Fibroblast of lung (primary cell): Measurements from ENCODE around the gene CCDC92. TPM values are rescaled to one million over a fixed set of nuclear protein-coding genes. Genes with fewer than 3 reads are reported as not detected.

Experiments used
- DNase-seq, 2 donors: peaks; one replicate each; pipeline versions ENCODE4 v3.0.0 to v3.0.0-alpha.2; 2010; ENCODE audit warnings: low read depth in 2 of 2
- H2AFZ ChIP-seq: 2 replicates; pipeline ENCODE4 v1.5.1; 2012; ENCODE audit warnings: low read length, control low read depth, inconsistent platforms
- H3K27ac ChIP-seq: 2 replicates; pipeline ENCODE4 v1.5.1; 2011; ENCODE audit warnings: low read length, control low read depth; ENCODE audit not compliant: insufficient read depth
- H3K27me3 ChIP-seq: 2 replicates; pipeline ENCODE4 v1.5.1; 2011; ENCODE audit warnings: mild to moderate bottlenecking, low read length; ENCODE audit not compliant: control insufficient read depth, insufficient read depth
- H3K36me3 ChIP-seq: 2 replicates; pipeline ENCODE4 v1.5.1; 2011; ENCODE audit warnings: low read length; ENCODE audit not compliant: control insufficient read depth, insufficient read depth
- H3K4me1 ChIP-seq: 2 replicates; pipeline ENCODE4 v1.5.1; 2011; ENCODE audit warnings: low read length; ENCODE audit not compliant: control insufficient read depth, insufficient read depth; ENCODE audit errors: extremely low read depth
- H3K4me2 ChIP-seq: 2 replicates; pipeline ENCODE4 v1.5.1; 2011; ENCODE audit warnings: low read length, control low read depth; ENCODE audit not compliant: insufficient read depth; ENCODE audit errors: extremely low read depth
- H3K4me3 ChIP-seq, 4 experiments: fragments of 200-600 bp in 1 of 4; sonication (generic) in 1 of 4; replicated peaks in 1 of 4; 2 replicates each; pipeline ENCODE4 v1.5.1; 2011 to 2016; ENCODE audit warnings: low read length in 4 of 4, low read depth in 3 of 4, mild to moderate bottlenecking in 3 of 4, control low read depth in 2 of 4, inconsistent platforms in 1 of 4, mixed read lengths in 1 of 4; ENCODE audit not compliant: insufficient read depth in 1 of 4; ENCODE audit errors: control extremely low read depth in 1 of 4
- H3K79me2 ChIP-seq: 2 replicates; pipeline ENCODE4 v1.5.1; 2012; ENCODE audit warnings: mild to moderate bottlenecking, low read length, inconsistent platforms; ENCODE audit not compliant: control insufficient read depth, insufficient read depth
- H3K9ac ChIP-seq: 2 replicates; pipeline ENCODE4 v1.5.1; 2011; ENCODE audit warnings: mild to moderate bottlenecking, low read length, control low read depth; ENCODE audit not compliant: insufficient read depth
- H3K9me3 ChIP-seq: 2 replicates; pipeline ENCODE4 v1.5.1; 2012; ENCODE audit warnings: low read depth, low read length; ENCODE audit not compliant: control insufficient read depth, insufficient read depth
- H4K20me1 ChIP-seq: 2 replicates; pipeline ENCODE4 v1.5.1; 2011; ENCODE audit warnings: low read length; ENCODE audit not compliant: control insufficient read depth, insufficient read depth; ENCODE audit errors: extremely low read depth
- EZH2 ChIP-seq: IDR thresholded peaks from 2 replicates; pipeline ENCODE4 v1.5.1; 2012; ENCODE audit warnings: low read length, control low read depth, mild to moderate bottlenecking; ENCODE audit errors: missing control alignments
- polyA plus RNA-seq, 2 donors: library from polyadenylated mRNA; depleted of rRNA in 1 of 2; stranded (reverse) in 1 of 2; unstranded in 1 of 2; fragments of >200 nt; gene quantifications; 2 replicates each; pipeline ENCODE4 v1.2.1, GENCODE V29; 2011 to 2012; ENCODE audit warnings: missing spikeins in 1 of 2
- total RNA-seq: library from RNA; depleted of rRNA; stranded (reverse); fragments of >200 nt; gene quantifications from 2 replicates; pipeline ENCODE4 v1.2.1, GENCODE V29; 2014
- TF ChIP-seq, protein P1 (sequence below), 2 donors: IDR thresholded peaks in 1 of 2; conservative IDR thresholded peaks in 1 of 2; 1 replicate in 1 of 2; 2 replicates in 1 of 2; pipeline ENCODE4 v1.5.1; 2011 to 2012; ENCODE audit warnings: low read length in 2 of 2, control low read depth in 1 of 2, inconsistent platforms in 1 of 2, low read depth in 1 of 2, mild to moderate bottlenecking in 1 of 2

The CCDC92 gene
- total and polyA plus RNA-seq, 2 donors (not counting 1 experiment from before 2014, with no cell fraction given) = 13.2 to 42.3 TPM

DNA sequence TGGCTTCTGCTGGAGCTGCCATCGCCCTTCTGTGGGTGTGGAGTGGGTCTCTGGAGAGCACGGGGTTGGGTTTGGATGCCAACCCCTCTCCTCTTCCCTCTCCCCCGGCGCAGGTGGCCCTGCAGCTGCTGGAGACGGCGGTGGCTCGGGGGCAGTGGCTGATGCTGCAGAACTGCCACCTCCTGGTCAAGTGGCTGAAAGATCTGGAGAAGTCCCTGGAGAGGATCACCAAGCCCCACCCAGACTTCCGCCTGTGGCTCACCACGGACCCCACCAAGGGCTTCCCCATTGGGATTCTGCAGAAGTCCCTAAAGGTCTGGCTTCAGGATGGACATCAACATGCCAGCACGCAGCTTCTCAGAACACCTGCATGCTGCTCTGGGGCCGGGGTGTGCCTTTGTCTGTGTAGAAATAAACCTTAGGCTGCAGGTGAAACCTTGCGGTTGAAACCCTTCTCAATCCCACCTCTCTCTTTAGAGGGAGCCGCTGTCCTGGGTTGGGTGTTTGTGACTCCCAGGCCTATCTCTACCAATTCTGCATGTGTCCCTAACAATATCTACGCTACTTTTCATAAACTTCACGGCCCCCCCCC, 44.3 kb downstream of the CCDC92 start:
- H3K4me1 ChIP-seq = no peaks in the 10 kb centered on the region
- no peaks in the 10 kb centered on the region for H3K79me2 ChIP-seq
- no peak overlapping the region for H2AFZ ChIP-seq
- H3K4me2 ChIP-seq = no peak overlapping the region
- H3K9me3 ChIP-seq = no peaks in the 10 kb centered on the region
- no peaks in the 10 kb centered on the region for H4K20me1 ChIP-seq
- TF ChIP-seq, protein P1, sequence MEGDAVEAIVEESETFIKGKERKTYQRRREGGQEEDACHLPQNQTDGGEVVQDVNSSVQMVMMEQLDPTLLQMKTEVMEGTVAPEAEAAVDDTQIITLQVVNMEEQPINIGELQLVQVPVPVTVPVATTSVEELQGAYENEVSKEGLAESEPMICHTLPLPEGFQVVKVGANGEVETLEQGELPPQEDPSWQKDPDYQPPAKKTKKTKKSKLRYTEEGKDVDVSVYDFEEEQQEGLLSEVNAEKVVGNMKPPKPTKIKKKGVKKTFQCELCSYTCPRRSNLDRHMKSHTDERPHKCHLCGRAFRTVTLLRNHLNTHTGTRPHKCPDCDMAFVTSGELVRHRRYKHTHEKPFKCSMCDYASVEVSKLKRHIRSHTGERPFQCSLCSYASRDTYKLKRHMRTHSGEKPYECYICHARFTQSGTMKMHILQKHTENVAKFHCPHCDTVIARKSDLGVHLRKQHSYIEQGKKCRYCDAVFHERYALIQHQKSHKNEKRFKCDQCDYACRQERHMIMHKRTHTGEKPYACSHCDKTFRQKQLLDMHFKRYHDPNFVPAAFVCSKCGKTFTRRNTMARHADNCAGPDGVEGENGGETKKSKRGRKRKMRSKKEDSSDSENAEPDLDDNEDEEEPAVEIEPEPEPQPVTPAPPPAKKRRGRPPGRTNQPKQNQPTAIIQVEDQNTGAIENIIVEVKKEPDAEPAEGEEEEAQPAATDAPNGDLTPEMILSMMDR (conservative IDR thresholded peaks at IDR 0.05 in 1 of 2, IDR thresholded peaks at IDR 0.05 in 1 of 2; ENCODE audit: low read depth in 1 of 2, low read length in 2 of 2) = no peak
- TF ChIP-seq EZH2 = no peak
- DNase-seq = no peak
- no peak overlapping the region for H3K4me3 ChIP-seq
- H3K27ac ChIP-seq = no peak overlapping the region
- no peaks in the 10 kb centered on the region for H3K36me3 ChIP-seq
- no peak overlapping the region for H3K9ac ChIP-seq
- no peaks in the 10 kb centered on the region for H3K27me3 ChIP-seq

GRCh38 chr12:123924539-123924938, 48.1 kb downstream of the CCDC92 start:
- Histone ChIP-seq H3K9me3 (no peaks in the 10 kb centered on the region), H3K36me3 (no peaks in the 10 kb centered on the region), H3K4me2 (no peak overlapping the region), H3K9ac (no peak overlapping the region), H3K4me3 (no peak overlapping the region), H3K27me3 (no peaks in the 10 kb centered on the region), H3K79me2 (no peaks in the 10 kb centered on the region), H2AFZ (no peak overlapping the region), H4K20me1 (no peaks in the 10 kb centered on the region), H3K27ac (no peak overlapping the region), H3K4me1 (no peaks in the 10 kb centered on the region)
- DNase-seq = no peak
- TF ChIP-seq EZH2 = no peak
- TF ChIP-seq, protein P1 (conservative IDR thresholded peaks at IDR 0.05 in 1 of 2, IDR thresholded peaks at IDR 0.05 in 1 of 2; ENCODE audit: low read depth in 1 of 2, low read length in 2 of 2) = no peak

- Histone ChIP-seq H3K79me2 (no peaks in the 10 kb centered on the region), H3K4me1 (no peaks in the 10 kb centered on the region), H3K9ac (no peak overlapping the region), H2AFZ (no peak overlapping the region), H3K27ac (no peak overlapping the region), H3K36me3 (no peaks in the 10 kb centered on the region), H3K4me3 (no peak overlapping the region), H3K4me2 (no peak overlapping the region), H4K20me1 (no peaks in the 10 kb centered on the region), H3K27me3 (no peaks in the 10 kb centered on the region), H3K9me3 (no peaks in the 10 kb centered on the region)
- TF ChIP-seq, protein P1 (conservative IDR thresholded peaks at IDR 0.05 in 1 of 2, IDR thresholded peaks at IDR 0.05 in 1 of 2; ENCODE audit: low read depth in 1 of 2, low read length in 2 of 2) = no peak
- TF ChIP-seq EZH2 = no peak
- DNase-seq = no peak
Measured at GRCh38 chr12:123923927-123924326, 48.7 kb downstream of the CCDC92 start.
